HG02623 (cell line): ENCODE results near the gene NNAT.

Source experiments
- ATAC-seq: cut with Tn5 transposase; IDR thresholded peaks from one replicate; pipeline ENCODE4 v1.9.1; 2021; ENCODE audit warnings: moderate library complexity; ENCODE audit not compliant: unreplicated experiment

Gene NNAT

GRCh38 chr20:37501940-37502339 is 19.1 kb upstream of the NNAT start:
- no peak for ATAC-seq

- ATAC-seq: no peak
Observed at GRCh38 chr20:37502654-37503053, 18.4 kb upstream of the NNAT start.

- ATAC-seq: no peak
Observed at GRCh38 chr20:37503256-37503927, 17.7 kb upstream of the NNAT start.

GRCh38 chr20:37504404-37505096 is 16.5 kb upstream of the NNAT start:
- no peak for ATAC-seq

- ATAC-seq: no peak
Observed at GRCh38 chr20:37505263-37506151, 15.5 kb upstream of the NNAT start.

- ATAC-seq: no peak
Observed at GRCh38 chr20:37506152-37506725, 14.8 kb upstream of the NNAT start.

GRCh38 chr20:37510226-37510625 is 10.8 kb upstream of the NNAT start:
- ATAC-seq: no peak

GRCh38 chr20:37511610-37512275 is 9.3 kb upstream of the NNAT start:
- ATAC-seq: no peak

GRCh38 chr20:37513779-37514359 is 7.2 kb upstream of the NNAT start:
- ATAC-seq: no peak

- ATAC-seq: no peak
Observed at GRCh38 chr20:37515876-37516275, 5.2 kb upstream of the NNAT start.

GRCh38 chr20:37516811-37517750 is 4.0 kb upstream of the NNAT start:
- ATAC-seq: no peak

GRCh38 chr20:37518059-37518458 is 3.0 kb upstream of the NNAT start:
- ATAC-seq: no peak

GRCh38 chr20:37518606-37519507 is 2.2 kb upstream of the NNAT start:
- no peak for ATAC-seq

GRCh38 chr20:37519508-37520418 is 1.3 kb upstream of the NNAT start:
- ATAC-seq: no peak

- ATAC-seq: no peak
Observed at GRCh38 chr20:37520419-37520955, 563 bp upstream of the NNAT start.

GRCh38 chr20:37522260-37523011 is 1.4 kb downstream of the NNAT start:
- no peak for ATAC-seq
